Inflammatory macrophage (primary cell): ENCODE data around the gene CTNNA2.

Source experiments
- DNase-seq, 2 donors: peaks; one replicate each; pipeline ENCODE4 v3.0.0-alpha.2; 2020 to 2022

The CTNNA2 gene

GRCh38 chr2:79860228-79861058 lies 347.6 kb downstream of the CTNNA2 start:
- DNase-seq: no peak

- no peak for DNase-seq
These were observed 348.2 kb downstream of the CTNNA2 start for GRCh38 chr2:79861059-79861374.

GRCh38 chr2:79862756-79863155 lies 349.9 kb downstream of the CTNNA2 start:
- DNase-seq: no peak

GRCh38 chr2:79872656-79873055 lies 359.8 kb downstream of the CTNNA2 start:
- no peak for DNase-seq

GRCh38 chr2:79874015-79874414 lies 361.2 kb downstream of the CTNNA2 start:
- no peak for DNase-seq

- DNase-seq: no peak
These were observed 363.6 kb downstream of the CTNNA2 start for GRCh38 chr2:79876430-79876829.

- DNase-seq: no peak
These were observed 369.7 kb downstream of the CTNNA2 start for GRCh38 chr2:79882548-79882947.

GRCh38 chr2:79887747-79888374 lies 375.0 kb downstream of the CTNNA2 start:
- DNase-seq: peak; percentile 53 to 60

GRCh38 chr2:79892123-79892522 lies 379.3 kb downstream of the CTNNA2 start:
- no peak for DNase-seq

GRCh38 chr2:79899196-79899595 lies 386.3 kb downstream of the CTNNA2 start:
- no peak for DNase-seq

- no peak for DNase-seq
These were observed 388.3 kb downstream of the CTNNA2 start for GRCh38 chr2:79901161-79901560.

- no peak for DNase-seq
These were observed 390.6 kb downstream of the CTNNA2 start for GRCh38 chr2:79903222-79904000.

- no peak for DNase-seq
These were observed 393.5 kb downstream of the CTNNA2 start for GRCh38 chr2:79906139-79906890.

GRCh38 chr2:79909521-79909920 lies 396.7 kb downstream of the CTNNA2 start:
- DNase-seq: no peak

GRCh38 chr2:79910643-79911042 lies 397.8 kb downstream of the CTNNA2 start:
- DNase-seq: no peak

- DNase-seq: no peak
These were observed 402.6 kb downstream of the CTNNA2 start for GRCh38 chr2:79915455-79915854.

- no peak for DNase-seq
These were observed 403.4 kb downstream of the CTNNA2 start for GRCh38 chr2:79916285-79916684.

- DNase-seq: no peak
These were observed 407.7 kb downstream of the CTNNA2 start for GRCh38 chr2:79920512-79921076.

- DNase-seq: no peak
These were observed 416.8 kb downstream of the CTNNA2 start for GRCh38 chr2:79929624-79930023.

GRCh38 chr2:79935046-79935732 lies 422.3 kb downstream of the CTNNA2 start:
- no peak for DNase-seq

GRCh38 chr2:79935771-79936657 lies 423.2 kb downstream of the CTNNA2 start:
- DNase-seq: peak; percentile 57 to 59
